AG09309 (cell line): Measurements from ENCODE around the gene ADTRP.

Source experiments
- DNase-seq: peaks from one replicate; pipeline ENCODE4 v3.0.0-alpha.2; 2010; ENCODE audit warnings: low read depth
- H3K4me3 ChIP-seq: 2 replicates; pipeline ENCODE4 v1.5.1; 2011; ENCODE audit warnings: mild to moderate bottlenecking, low read depth, low read length, moderate library complexity; ENCODE audit not compliant: control insufficient read depth
- TF ChIP-seq, protein P1 (sequence below): IDR thresholded peaks from 2 replicates; pipeline ENCODE4 v1.5.1; 2011; ENCODE audit warnings: mild to moderate bottlenecking, low read depth, low read length, inconsistent platforms; ENCODE audit not compliant: insufficient read depth, control insufficient read depth; ENCODE audit errors: missing control alignments

ADTRP gene

DNA sequence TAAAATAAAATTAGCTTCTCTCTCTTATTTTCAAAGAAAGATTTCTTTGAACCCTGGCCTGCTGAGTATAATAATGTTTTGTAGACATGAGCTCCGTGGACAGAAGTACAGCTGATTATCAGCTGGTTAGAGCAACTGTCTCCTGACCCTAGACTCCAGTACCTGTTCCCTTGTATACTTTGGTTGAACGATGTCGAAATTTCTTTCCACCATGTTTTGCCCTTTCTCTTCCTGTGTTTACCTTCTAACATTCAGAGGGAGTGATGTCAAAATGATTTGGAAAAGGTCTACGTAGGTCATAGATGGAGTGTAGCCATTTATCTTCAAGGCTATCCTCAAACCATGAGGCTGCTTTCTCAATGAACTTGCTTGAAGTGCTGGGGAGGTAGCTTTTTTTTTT lies 16.8 kb upstream of the ADTRP start:
- TF ChIP-seq, protein P1, sequence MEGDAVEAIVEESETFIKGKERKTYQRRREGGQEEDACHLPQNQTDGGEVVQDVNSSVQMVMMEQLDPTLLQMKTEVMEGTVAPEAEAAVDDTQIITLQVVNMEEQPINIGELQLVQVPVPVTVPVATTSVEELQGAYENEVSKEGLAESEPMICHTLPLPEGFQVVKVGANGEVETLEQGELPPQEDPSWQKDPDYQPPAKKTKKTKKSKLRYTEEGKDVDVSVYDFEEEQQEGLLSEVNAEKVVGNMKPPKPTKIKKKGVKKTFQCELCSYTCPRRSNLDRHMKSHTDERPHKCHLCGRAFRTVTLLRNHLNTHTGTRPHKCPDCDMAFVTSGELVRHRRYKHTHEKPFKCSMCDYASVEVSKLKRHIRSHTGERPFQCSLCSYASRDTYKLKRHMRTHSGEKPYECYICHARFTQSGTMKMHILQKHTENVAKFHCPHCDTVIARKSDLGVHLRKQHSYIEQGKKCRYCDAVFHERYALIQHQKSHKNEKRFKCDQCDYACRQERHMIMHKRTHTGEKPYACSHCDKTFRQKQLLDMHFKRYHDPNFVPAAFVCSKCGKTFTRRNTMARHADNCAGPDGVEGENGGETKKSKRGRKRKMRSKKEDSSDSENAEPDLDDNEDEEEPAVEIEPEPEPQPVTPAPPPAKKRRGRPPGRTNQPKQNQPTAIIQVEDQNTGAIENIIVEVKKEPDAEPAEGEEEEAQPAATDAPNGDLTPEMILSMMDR, result no peak
- no peak for DNase-seq
- no peak overlapping the region for H3K4me3 ChIP-seq

DNA sequence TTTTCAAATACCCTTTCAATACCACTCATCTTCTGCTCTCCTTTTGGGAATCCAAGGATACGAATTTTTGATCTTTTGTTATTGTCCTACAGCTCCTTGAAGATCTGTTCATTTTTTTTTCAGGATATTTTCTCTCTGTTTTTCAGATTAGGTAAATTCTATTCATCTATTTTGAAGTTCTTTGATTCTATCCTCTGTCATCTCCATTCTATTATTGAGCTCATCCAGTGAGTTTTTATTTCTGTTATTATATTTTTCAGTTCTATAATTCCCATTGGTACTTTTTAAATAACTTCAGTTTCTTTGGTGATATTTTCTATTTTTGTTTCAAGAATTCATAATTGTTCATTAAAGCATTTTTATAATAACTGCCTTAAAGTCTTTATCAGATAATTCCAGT lies 14.7 kb upstream of the ADTRP start:
- H3K4me3 ChIP-seq, result no peak overlapping the region
- DNase-seq, result no peak
- TF ChIP-seq, protein P1, result no peak

DNA sequence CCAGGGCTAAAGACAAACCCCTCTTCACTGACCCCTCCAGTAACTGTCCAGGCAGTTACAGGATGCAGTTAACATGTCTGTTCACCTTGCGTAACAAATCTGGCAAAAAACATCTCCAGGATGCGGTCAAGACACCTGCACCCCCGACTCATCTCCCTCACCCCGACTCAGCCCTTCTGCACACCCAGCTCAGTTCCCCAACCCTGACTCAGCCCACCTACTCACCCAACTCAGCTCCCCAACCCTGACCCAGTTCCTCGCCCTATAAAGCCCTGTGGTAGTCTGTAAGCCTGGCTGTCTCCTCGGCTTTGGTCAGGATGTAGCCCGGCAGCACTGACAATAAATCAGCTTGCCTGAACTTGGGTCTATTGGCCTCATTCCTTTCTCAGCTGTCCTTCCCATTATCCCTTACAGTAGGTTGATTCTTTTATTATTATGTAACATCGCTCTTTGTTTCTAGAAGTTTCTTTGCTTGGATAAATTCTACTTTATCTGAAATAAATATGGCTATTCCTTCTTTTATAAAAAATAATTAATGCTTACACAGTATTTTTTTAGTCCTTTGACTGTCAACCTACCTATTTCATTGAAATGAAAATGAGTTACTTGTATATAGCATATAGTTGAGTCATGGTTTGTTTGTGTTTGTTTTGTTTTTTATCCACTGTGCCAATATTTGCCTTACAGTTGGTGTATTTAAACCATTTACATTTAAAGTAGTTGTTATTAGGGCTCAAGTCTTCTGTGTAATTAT lies 12.9 kb upstream of the ADTRP start:
- no peak for DNase-seq
- TF ChIP-seq, protein P1, result no peak
- no peak overlapping the region for H3K4me3 ChIP-seq

DNA sequence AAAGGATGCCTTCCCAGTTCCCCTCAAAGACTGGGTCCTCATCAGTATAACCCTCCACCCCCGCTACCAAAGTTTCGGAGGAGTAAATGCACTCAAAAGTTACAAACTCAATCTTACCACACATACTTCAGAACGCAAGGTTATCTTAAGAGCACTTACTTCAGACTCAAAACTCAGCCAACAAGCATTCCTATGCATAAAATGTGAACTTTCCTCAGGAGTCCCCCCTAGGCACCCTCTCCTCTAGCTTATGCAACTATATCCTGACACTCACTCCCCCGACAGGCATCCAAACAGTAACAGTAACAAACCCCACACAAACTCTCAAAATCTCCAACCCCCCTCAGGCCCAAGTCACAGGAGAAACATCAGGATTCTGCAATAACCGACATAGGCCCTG lies 11.1 kb upstream of the ADTRP start:
- no peak for DNase-seq
- TF ChIP-seq, protein P1, result no peak
- H3K4me3 ChIP-seq, result no peak overlapping the region

DNA sequence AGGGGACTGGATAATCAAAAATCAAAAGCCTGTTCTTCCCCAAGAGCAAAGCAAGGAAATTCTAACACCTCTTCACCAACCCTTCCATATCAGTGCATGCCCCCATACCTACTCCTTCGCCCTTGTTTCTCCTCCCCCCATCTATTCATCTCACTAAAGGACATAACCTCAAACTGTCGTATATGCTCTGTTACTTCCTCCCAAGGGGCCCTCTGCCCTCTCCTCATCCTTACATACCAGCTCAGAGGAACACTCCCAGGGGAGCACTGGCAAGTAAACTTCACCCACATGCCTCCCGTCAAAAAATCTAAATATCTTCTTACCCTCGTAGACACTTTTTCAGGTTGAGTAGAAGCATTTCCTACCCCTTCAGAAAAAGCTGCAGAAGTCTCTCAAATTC lies 9.4 kb upstream of the ADTRP start:
- TF ChIP-seq, protein P1, result no peak
- DNase-seq, result no peak
- no peak overlapping the region for H3K4me3 ChIP-seq

DNA sequence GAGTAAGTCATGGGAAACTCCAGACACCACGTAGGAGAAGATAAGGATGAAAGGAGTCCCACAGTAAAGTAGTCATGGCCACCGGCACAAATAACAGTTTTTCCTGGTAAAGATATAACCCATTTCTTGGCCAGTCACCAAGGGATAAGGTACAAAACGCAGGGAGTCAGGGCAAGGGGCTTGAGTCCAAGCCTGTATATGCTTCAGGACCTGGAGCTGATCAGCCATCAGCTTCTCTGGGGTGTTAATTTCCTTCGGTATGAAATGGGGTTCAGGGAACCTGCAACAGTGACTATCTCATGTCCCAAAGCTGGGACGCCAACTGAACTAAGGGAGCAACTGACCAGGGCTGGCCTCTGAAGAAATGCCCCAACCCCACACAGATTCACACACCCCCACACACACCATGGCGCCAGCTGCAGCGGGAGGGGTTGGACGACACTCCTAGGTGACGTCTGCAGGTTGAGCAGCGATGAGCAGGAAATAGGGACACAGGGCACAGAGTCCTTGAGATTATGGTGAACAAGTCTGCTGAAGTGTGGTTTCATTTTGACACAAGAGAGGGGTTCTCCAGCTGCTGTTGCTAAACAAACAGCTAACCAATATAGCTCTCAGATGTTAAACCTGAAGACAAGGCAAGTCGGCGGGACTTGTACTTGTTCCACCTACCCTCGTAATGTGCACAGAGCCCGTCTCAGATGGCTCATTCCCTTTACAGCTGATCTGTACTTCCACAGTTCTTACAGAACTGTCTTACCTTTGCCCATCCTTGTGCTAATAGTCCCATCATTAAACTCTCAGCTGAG lies 7.4 kb upstream of the ADTRP start:
- H3K4me3 ChIP-seq, result no peak overlapping the region
- TF ChIP-seq, protein P1, result no peak
- no peak for DNase-seq
